ENCODE measurements around the gene FBXL19. TPM values are rescaled to one million over a fixed set of nuclear protein-coding genes. Genes with fewer than 3 reads are reported as not detected.
A peak's percentile ranks its signal among the peaks of the same experiment; 100 is the strongest.

The FBXL19 gene
- total and polyA plus RNA-seq, 9 of the 15 experiments (the other 6 are each of a cell fraction or from before 2014, with no cell fraction given), result 0.13 to 48.0 (median 13.5) TPM; not detected in 1

DNA sequence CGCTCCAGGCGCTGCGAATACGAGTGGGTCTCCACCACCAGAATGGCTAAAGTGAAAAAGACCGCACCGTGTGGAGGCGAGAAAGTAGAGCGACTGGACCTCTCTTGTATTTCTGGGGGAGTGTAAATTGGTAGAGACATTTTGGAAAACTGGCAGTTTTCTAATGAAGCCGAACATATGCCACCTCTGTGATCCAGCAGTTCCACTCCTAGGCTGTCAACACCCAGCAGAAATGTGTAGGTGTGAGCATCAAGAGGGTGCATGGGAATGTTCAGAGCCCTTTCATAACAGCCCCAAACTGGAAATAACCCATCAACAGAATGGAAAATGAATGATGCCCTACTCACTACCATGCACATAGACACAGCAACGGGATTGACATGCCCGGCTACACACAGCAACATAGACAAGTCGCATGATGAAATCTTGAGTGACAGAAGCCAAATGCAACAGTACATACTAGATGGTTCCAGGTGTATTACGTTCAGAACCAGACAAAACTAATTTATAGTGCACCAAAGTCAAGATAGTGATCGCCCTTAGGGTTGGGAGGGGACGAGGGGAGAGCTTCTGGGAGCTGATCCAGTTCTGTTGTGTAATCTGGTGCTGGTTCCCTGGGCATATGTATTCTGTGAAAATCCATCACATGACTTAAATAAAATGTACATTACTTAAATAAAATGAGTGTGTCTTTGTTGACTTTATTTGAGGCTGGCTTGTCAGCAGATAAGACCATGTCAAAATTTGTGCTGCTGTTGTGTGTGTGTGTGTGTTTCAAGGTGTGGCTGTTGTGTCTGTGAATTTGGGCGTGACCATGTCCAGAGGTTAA, 28.6 kb upstream of the FBXL19 start (continued):
- TF ChIP-seq, protein P1, sequence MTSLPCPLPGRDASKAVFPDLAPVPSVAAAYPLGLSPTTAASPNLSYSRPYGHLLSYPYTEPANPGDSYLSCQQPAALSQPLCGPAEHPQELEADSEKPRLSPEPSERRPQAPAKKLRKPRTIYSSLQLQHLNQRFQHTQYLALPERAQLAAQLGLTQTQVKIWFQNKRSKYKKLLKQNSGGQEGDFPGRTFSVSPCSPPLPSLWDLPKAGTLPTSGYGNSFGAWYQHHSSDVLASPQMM (CRISPR knock-in tag; IDR thresholded peaks at IDR 0.05), result no peak
- TF ChIP-seq FOXJ2 (tag; IDR thresholded peaks at IDR 0.05), result no peak
- 0 out of 4 replicates have a peak, but pooled peaks of 1 of the 2 experiments have one; percentile 29 for TF ChIP-seq NRF1 (conservative IDR thresholded peaks at IDR 0.05 in 1 of 2, IDR thresholded peaks at IDR 0.05 in 1 of 2)
- TF ChIP-seq, protein P2, sequence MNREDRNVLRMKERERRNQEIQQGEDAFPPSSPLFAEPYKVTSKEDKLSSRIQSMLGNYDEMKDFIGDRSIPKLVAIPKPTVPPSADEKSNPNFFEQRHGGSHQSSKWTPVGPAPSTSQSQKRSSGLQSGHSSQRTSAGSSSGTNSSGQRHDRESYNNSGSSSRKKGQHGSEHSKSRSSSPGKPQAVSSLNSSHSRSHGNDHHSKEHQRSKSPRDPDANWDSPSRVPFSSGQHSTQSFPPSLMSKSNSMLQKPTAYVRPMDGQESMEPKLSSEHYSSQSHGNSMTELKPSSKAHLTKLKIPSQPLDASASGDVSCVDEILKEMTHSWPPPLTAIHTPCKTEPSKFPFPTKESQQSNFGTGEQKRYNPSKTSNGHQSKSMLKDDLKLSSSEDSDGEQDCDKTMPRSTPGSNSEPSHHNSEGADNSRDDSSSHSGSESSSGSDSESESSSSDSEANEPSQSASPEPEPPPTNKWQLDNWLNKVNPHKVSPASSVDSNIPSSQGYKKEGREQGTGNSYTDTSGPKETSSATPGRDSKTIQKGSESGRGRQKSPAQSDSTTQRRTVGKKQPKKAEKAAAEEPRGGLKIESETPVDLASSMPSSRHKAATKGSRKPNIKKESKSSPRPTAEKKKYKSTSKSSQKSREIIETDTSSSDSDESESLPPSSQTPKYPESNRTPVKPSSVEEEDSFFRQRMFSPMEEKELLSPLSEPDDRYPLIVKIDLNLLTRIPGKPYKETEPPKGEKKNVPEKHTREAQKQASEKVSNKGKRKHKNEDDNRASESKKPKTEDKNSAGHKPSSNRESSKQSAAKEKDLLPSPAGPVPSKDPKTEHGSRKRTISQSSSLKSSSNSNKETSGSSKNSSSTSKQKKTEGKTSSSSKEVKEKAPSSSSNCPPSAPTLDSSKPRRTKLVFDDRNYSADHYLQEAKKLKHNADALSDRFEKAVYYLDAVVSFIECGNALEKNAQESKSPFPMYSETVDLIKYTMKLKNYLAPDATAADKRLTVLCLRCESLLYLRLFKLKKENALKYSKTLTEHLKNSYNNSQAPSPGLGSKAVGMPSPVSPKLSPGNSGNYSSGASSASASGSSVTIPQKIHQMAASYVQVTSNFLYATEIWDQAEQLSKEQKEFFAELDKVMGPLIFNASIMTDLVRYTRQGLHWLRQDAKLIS (CRISPR knock-in tag; IDR thresholded peaks at IDR 0.05), result 0 out of 2 replicates have a peak, but pooled peaks have one; percentile 3
- TF ChIP-seq ZSCAN32 (CRISPR knock-in tag; IDR thresholded peaks at IDR 0.05), result no peak
- no peak for TF ChIP-seq CREB1 (IDR thresholded peaks at IDR 0.05)
- no peak; the same call in 1 of the 2 replicates for TF ChIP-seq CREB1 (CRISPR knock-in tag; IDR thresholded peaks at IDR 0.05)
- TF ChIP-seq MEF2D (tag; conservative IDR thresholded peaks at IDR 0.05; ENCODE audit: low read depth), result no peak

All from K562 (cell line).